NCI-H2107 treated with DMSO at 0.1 percent for 48 hours (cell line): ENCODE data around the gene PATJ.
"Not testable (repeated sequence)": the region's sequence is repeated elsewhere in the genome, so short reads cannot be mapped to it uniquely, and the experiment has no call there.

Experiments
- DNase-seq: peaks from one replicate; lab custom pipeline; 2025; ENCODE audit not compliant: unreplicated experiment; lab: John Stamatoyannopoulos, UW

Gene PATJ

DNA sequence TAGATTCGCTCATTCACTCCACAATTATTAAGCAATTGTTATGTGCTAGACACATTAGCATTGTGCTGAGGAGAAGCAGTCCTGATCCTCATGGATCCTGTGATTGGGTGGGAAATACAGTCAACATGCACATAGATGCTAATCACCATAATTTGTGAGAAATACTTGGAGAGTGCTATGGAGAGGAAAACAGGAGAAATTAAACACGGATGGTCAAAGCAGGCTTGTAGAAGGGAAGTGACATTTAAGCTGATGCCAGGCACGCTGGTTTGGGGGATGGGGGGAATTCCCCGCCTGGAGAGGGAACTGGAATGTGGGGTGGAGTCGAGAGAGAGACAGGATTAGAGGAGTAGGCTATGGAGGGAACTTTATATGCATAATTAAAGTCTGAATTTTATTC, 400.2 kb downstream of the PATJ start:
- DNase-seq = no peak

DNA sequence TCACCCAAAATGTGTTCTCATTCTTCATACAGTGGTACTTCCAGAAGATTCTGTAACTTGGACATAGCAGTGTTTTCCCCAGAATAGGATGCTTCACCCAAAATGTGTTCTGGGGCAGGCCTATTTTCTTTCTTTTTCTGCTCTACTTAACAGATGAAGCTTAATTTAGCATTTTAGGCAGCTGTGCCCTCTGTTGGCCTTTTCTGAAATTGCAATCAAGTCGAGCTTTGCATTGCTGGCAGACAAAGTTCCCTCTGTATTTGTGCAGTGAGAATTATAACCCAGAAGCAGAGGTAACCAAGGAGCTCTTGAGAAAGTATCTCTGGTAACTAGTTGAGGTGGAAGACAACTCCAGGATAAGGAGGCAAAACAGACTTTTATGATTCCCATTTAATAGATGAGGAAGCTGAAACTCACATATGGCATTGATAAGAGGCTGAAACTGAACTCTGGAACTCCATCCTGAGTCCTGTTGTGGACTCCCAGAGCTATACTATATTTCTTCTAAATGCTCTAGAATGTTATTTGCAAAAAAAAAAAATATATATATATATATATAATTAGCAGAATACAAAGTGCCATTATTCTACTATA, 402.1 kb downstream of the PATJ start:
- peak; percentile 20 for DNase-seq

DNA sequence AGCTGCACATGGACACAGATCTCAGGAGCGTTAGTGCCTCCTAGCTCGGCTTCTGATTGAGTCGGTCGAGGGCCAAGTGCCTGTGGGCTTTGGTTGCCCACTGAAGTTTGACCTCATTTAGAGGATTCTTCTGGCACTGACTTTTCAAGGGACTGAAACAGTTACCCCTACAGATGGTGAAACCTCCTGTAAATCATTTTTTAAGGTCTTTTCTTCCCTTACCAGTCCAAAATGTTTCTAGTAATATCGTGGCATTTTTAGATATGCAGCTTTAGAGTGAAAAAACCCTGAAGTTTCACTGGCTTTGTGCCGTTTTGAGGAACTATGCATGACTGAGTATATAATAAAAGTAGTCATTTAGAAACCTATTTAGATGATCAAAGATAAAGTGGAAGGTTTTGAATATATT, 417.7 kb downstream of the PATJ start:
- no peak for DNase-seq

DNA sequence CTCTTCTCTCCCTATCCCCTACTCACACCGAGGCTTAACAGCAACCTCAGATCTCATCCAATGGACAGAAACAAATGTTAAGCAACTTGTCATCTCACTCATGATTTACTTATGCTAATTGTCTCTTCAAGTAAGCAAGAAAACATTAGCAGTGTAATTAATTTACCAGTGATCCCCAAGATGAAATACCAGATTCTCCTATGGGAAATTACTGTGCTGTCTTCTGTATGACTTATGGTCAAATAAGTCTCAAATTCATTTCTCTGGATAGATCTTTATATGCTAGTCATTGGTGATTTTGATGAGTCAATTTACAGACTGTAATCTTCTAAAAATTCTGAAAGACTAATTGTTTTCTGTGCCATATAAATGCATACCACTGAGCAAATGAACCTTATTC, 419.4 kb downstream of the PATJ start:
- DNase-seq = no peak

DNA sequence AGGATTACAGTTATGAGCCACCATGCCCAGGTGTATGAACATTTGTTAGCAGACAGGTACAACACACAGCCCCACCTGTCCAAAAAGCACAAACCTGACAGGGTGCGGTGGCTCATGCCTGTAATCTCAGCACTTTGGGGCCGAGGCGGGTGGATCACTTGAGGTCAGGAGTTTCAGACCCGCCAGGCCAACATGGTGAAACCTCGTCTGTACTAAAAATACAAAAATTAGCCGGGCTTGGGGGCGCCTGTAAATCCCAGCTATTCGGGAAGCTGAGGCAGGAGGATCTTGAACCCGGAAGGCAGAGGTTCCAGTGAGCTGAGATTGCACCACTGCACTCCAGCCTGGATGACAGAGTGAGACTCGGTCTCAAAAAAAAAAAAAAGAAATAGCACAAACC, 428.1 kb downstream of the PATJ start:
- DNase-seq = not testable (repeated sequence)

GRCh38 chr1:62175568-62176179, 433.4 kb downstream of the PATJ start:
- peak; percentile 60 for DNase-seq

DNA sequence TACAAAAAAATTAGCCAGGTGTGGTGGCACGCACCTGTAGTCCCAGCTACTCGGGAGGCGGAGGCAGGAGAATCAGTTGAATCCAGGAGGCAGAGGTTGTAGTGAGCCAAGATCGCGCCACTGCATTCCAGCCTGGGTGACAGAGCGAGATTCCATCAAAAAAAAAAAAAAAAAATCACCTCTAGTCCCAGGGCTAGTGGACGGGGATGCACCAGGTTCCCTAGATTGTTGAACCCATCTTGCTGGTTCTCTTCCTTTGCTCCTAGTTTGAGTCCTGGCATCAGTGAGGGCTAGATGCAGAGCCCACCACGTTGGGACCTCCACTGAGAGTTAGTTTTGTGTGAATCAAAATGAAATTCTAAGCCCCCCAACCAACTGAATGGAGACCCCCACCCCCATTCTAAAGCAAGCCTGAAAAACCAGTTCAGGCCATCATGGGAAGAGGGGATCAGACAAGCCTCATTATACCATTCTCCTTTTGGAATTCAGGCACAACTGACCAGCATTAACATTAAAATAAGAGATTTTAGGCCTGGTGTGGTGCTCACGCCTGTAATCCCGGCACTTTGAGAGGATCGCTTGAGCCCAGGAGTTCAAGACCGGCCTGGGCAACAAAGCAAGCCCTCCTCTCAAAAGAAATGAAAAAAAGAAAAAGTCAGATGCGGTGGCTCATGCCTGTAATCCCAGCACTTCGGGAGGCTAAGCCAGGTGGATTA, 434.5 kb downstream of the PATJ start:
- DNase-seq = no peak

DNA sequence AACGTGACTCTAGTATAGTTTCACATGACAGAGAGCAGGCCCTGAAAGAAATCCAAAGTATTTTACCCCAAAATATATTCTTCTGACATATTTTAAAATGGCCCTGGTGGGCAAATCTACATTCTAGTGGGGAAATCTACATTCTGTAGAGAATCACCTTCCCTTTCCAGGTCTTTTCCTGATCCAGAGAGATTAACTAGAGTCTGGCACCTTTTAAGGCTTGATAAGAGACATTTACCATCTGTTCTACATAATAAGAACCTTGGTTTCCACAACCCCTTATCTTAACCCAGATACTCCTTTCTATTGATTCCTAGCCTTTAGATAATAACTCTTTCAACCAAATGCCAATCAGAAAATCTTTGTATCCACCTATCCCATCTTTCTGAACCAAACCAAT, 435.3 kb downstream of the PATJ start:
- no peak for DNase-seq

GRCh38 chr1:62178372-62178771, 436.1 kb downstream of the PATJ start:
- DNase-seq = no peak

DNA sequence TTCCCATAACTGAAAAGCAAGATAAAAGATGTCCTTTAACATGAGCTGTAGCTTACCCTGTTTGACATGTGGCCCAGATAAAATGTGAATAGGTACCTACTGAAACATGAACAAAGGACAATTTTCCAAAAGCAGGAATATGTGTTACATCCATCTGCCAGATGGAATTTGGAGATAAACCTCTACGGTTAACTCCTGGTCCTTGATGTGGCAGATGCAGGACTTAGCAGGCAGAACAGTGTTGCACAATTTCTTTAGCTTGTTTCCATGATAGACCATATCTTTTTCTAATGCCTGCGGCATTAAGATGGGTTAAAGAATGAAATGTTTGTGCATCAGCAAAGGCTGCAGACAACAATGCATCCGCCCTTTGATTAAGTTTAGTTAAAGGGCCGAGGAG, 437.8 kb downstream of the PATJ start:
- not testable (repeated sequence) for DNase-seq

DNA sequence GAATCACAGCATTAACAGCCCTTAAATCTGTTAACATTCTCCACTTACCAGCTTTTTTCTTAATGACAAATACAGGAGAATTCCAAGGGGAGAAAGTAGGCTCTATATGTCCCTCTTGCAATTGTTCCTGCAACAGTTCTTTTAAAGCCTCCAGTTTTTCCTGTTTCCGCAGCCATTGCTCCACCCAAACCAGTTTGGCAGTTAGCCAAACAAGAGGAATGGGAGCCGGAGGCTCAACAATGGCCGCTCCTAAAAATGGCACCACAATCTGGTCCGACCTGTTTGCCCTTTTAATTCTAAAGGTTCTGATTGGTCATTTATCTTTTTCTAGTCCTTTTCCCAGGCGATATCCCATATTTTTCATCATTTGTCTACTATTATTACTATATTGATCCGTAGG, 438.4 kb downstream of the PATJ start:
- DNase-seq = no peak

- DNase-seq = no peak
Observed at GRCh38 chr1:62181532-62181931, 439.3 kb downstream of the PATJ start.

DNA sequence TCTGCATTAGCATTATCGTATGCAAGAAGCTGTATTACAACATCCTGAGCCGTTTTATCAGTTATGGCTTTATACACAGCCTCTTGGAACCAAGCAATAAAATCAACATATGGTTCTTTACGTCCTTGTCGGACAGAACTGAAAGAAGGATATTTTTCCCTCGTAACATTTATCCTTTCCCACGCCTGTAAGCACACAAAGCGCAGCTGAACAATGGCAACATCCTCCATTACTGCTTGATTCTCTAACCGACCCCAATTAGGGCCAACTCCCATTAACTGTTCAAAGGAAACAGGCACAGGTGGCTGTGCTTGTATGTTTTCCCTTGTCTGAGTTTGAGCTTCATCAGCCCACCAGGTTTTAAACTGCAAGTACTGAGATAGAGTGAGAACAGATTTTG, 439.9 kb downstream of the PATJ start:
- not testable (repeated sequence) for DNase-seq

- not testable (repeated sequence) for DNase-seq
Observed at GRCh38 chr1:62183164-62184020, 441.1 kb downstream of the PATJ start.

DNA sequence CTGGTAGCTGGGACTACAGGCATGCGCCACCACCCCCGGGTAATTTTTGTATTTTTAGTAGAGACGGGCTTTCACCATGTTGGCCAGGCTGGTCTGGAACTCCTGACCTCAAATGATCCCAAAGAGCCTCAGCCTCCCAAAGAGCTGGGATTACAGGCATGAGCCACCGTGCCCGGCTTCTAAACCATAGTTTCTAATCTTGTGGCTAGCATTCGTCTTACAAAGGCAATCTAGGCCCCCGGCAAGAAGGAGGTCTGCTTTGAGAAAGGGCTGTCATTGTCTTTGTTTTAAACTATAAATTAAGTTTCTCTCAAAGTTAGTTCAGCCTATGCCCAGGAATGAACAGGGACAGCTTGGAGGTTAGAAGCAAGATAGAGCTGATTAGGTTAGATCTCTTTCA, 442.1 kb downstream of the PATJ start:
- no peak for DNase-seq

GRCh38 chr1:62185233-62185632, 443.0 kb downstream of the PATJ start:
- DNase-seq = not testable (repeated sequence)

- no peak for DNase-seq
Observed at GRCh38 chr1:62185677-62186076, 443.4 kb downstream of the PATJ start.

DNA sequence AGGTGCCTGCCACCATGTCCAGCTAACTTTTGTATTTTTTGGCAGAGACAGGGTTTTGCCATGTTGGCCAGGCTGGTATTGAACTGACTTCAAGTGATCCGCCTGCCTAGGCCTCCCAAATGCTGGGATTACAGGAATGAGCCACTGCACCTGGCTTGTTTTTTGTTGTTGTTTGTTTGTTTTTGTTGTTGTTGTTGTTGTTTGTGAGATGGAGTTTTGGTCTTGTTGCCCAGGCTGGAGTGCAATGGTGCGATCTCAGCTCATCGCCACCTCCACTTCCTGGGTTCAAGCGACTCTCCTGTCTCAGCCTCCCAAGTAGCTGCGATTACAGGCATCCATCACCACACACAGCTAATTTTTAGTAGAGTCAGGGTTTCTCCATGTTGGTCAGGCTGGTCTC, 445.3 kb downstream of the PATJ start:
- no peak for DNase-seq

GRCh38 chr1:62188111-62188510, 445.8 kb downstream of the PATJ start:
- DNase-seq = no peak

- DNase-seq = no peak
Observed at GRCh38 chr1:62194651-62195544, 452.6 kb downstream of the PATJ start, which contains the start of gene L1TD1. Gene L1TD1, plus strand, starts transcription at chr1:62194849. Its CDS starts 11,780 bp downstream, at chr1:62206629.
